ENCODE measurements around the gene AP2S1. TPM values are rescaled to one million over a fixed set of nuclear protein-coding genes. Genes with fewer than 3 reads are reported as not detected.

Gene AP2S1
- total and polyA plus RNA-seq, 2 of the 4 experiments (the other 2 are of a cell fraction), result 144 to 274 TPM

DNA sequence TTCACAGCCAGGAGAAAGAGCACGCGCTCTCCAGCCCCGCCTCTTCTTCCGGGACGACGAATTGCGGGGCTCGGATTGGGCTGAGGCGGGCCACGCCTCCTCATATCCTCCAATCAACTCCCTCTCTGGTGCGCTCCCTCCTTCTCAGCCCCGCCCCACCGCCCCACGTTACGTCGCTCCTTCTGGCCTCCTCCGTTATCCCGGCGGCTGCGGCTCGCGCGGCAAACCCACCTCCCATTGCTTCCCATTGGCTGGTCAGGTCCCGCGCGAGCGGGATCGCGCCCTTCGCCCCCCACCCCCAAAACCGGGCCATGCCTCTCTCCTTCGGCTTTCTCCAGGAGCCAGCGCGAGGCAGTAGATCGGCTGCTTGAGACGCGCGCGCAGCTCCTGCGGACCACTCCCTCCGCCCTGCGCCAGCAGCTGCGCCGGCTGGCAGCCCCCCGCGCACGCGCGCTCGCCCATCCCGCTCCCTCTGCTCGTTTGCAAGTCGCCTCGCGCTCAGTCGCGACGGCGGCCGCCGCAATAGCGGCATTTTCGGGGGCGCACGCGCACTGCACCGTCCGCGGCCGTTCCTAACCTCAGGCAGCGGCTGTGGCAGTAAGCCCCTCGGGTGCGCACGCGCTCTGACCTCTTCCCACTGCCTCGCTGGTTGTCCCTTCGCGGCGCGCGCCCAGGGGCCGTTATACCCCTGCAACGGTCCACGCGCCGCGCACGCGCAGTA, 9.6 kb upstream of the AP2S1 start:
- H2BK20ac ChIP-seq (ENCODE audit: low read depth, low read length), result no peak overlapping the region
- peaks cover 16% of the 10 kb centered on the region for H3K4me1 ChIP-seq (ENCODE audit: control insufficient read depth, insufficient read depth, low read length)
- 0% methylated on average over 58 of the region's 89 CpGs; no CpG with 5 or more reads in 1 of the 2 experiments for WGBS, 2 experiments (ENCODE audit: extremely low coverage in 2 of 2, insufficient read length in 1 of 2)
- dilution Hi-C loops (cut with HindIII; ENCODE audit: low sequenced_read_pairs, unreplicated experiment), result no loop called here
- H3K56ac ChIP-seq (ENCODE audit: extremely low read depth, insufficient read depth, low read length), result no peak overlapping the region
- peak overlapping the region; percentile 64; the same call in 1 of the 3 replicates for H2BK15ac ChIP-seq (ENCODE audit: low read depth, low read length)
- H3K9ac ChIP-seq (ENCODE audit: low read depth, low read length), result peak overlapping the region; percentile 82
- H4K8ac ChIP-seq (ENCODE audit: low read depth in 2 of 2, low read length in 2 of 2), result peak overlapping the region; percentile 51 to 80; a peak in 2 of 4 replicates
- peak overlapping the region; percentile 96 for H2AFZ ChIP-seq (replicated peaks; ENCODE audit: low read length, poor library complexity)
- no peaks in the 10 kb centered on the region for H3K27me3 ChIP-seq (ENCODE audit: control insufficient read depth, insufficient read depth, low read length)
- peak overlapping the region; percentile 94 for H3K4me2 ChIP-seq (ENCODE audit: low read depth, low read length)
- H3K18ac ChIP-seq (ENCODE audit: low read depth, low read length), result peak overlapping the region; percentile 37
- peak overlapping the region; percentile 56; the same call in 1 of the 2 replicates for H2AK5ac ChIP-seq (ENCODE audit: low read depth, low read length)
- H2AK9ac ChIP-seq (replicated peaks; ENCODE audit: low read depth, low read length, poor library complexity), result peak overlapping the region; percentile 95
- peak overlapping the region; percentile 92 for H3K27ac ChIP-seq (ENCODE audit: insufficient read depth, low read length)
- TF ChIP-seq MAFK (IDR thresholded peaks at IDR 0.05; ENCODE audit: low read depth, low read length), result no peak
- TF ChIP-seq RCOR1 (IDR thresholded peaks at IDR 0.05; ENCODE audit: insufficient replicate concordance, low read length), result no peak
- TF ChIP-seq RFX5 (IDR thresholded peaks at IDR 0.05; ENCODE audit: low read depth, low read length), result no peak
- TF ChIP-seq MAZ (IDR thresholded peaks at IDR 0.05; ENCODE audit: borderline replicate concordance, low read depth, low read length), result peak; percentile 99
- no peak for TF ChIP-seq BHLHE40 (IDR thresholded peaks at IDR 0.05; ENCODE audit: low read depth, low read length)
- 0 out of 2 replicates have a peak, but pooled peaks have one; percentile 52 for TF ChIP-seq CHD1 (IDR thresholded peaks at IDR 0.05; ENCODE audit: low read depth, low read length)
- TF ChIP-seq POLR2A (IDR thresholded peaks at IDR 0.05; ENCODE audit: low read depth, low read length), result peak; percentile 80
- no peak for TF ChIP-seq FOS (IDR thresholded peaks at IDR 0.05; ENCODE audit: low read depth, low read length)
- TF ChIP-seq USF2 (IDR thresholded peaks at IDR 0.05; ENCODE audit: low read depth, low read length), result peak; percentile 72
- TF ChIP-seq MXI1 (IDR thresholded peaks at IDR 0.05; ENCODE audit: borderline replicate concordance, low read depth, low read length), result peak; percentile 91
- TF ChIP-seq ELK1 (IDR thresholded peaks at IDR 0.05; ENCODE audit: borderline replicate concordance, low read depth, low read length), result no peak
- TF ChIP-seq SMC3 (IDR thresholded peaks at IDR 0.05; ENCODE audit: low read depth, low read length), result no peak; the same call in 1 of the 2 replicates
- H3K9me3 ChIP-seq (ENCODE audit: control insufficient read depth, insufficient read depth, low read length), result no peaks in the 10 kb centered on the region
- ATAC-seq (ENCODE audit: low read depth), result peak; percentile 75
- peak overlapping the region; percentile 73 for H4K91ac ChIP-seq (ENCODE audit: insufficient read depth, low read depth, low read length)
- peak overlapping the region; percentile 95 for H2BK5ac ChIP-seq (ENCODE audit: low read depth, low read length, poor library complexity, severe bottlenecking)
- intact Hi-C loops (cut with micrococcal nuclease), result loop anchor here (1.0 kb wide), 1 partner anchor 131 kb away; no protein-coding TSS in a partner anchor
- ChIA-PET POLR2A (ENCODE audit: unreplicated experiment) (interaction anchor here (0.5 kb wide), 1 partner anchor 13 kb away, joined by 4 read pairs; no protein-coding TSS in a partner anchor), CTCF (interaction anchor here (0.6 to 1.3 kb wide), 2 partner anchors 130 to 361 kb away, joined by 5 to 7 read pairs; no protein-coding TSS in a partner anchor)
- H3K4ac ChIP-seq (ENCODE audit: low read depth, low read length), result peak overlapping the region; percentile 96
- in situ Hi-C loops (cut with MboI; ENCODE audit: low sequenced_read_pairs), result no loop called here
- peaks cover 27% of the 10 kb centered on the region for H3K9me1 ChIP-seq (ENCODE audit: insufficient read depth, low read length)
- BruUV-seq (replicated peaks), result no TSS peak
- 0 out of 2 replicates have a peak overlapping the region, but pooled peaks have one; percentile 63 for H3K23ac ChIP-seq (ENCODE audit: low read depth, low read length)
- peak overlapping the region; percentile 73 for H3K14ac ChIP-seq (replicated peaks; ENCODE audit: low read depth, low read length)
- H2BK120ac ChIP-seq (ENCODE audit: low read depth, low read length), result peak overlapping the region; percentile 75
- 0 out of 2 replicates have a peak overlapping the region, but pooled peaks have one; percentile 17 for H4K5ac ChIP-seq (ENCODE audit: low read depth, low read length)
- peaks cover 30 to 56% of the 10 kb centered on the region in 2 experiments for H3K79me1 ChIP-seq (ENCODE audit: low read depth in 1 of 2, low read length in 2 of 2)
- no peaks in the 10 kb centered on the region for H3K36me3 ChIP-seq (ENCODE audit: control insufficient read depth, insufficient read depth, low read length)
- peak; percentile 98 for DNase-seq
- H3K4me3 ChIP-seq (ENCODE audit: insufficient read depth, low read depth, low read length), result peak overlapping the region; percentile 68
- peaks cover 50% of the 10 kb centered on the region for H4K20me1 ChIP-seq (ENCODE audit: insufficient read depth, low read length)

All from IMR-90 (cell line).